RWPE2 (cell line): ENCODE results near the gene ZFR2.

ENCODE experiments used
- ATAC-seq: fragments of 200-7000 bp; cut with Tn5 transposase; 3 replicates; pipeline ENCODE4 v1.9.1; 2021; ENCODE audit warnings: low read depth
- DNase-seq: peaks from one replicate; pipeline ENCODE4 v3.0.0-alpha.2; 2020; ENCODE audit warnings: low spot score
- H3K27ac ChIP-seq: fragments of 450-650 bp; 2 replicates; pipeline ENCODE4 v1.5.1; 2017; ENCODE audit warnings: mild to moderate bottlenecking; ENCODE audit not compliant: poor library complexity, severe bottlenecking
- H3K27me3 ChIP-seq: fragments of 250-450 bp; sonication (Bioruptor Pico); 2 replicates; pipeline ENCODE4 v1.5.1; 2021; ENCODE audit warnings: mild to moderate bottlenecking, moderate library complexity; ENCODE audit not compliant: insufficient read depth, poor library complexity, severe bottlenecking
- H3K36me3 ChIP-seq: fragments of 250-450 bp; sonication (Bioruptor Pico); 2 replicates; pipeline ENCODE4 v1.5.1; 2020; ENCODE audit warnings: low read depth, mild to moderate bottlenecking, moderate library complexity
- H3K4me1 ChIP-seq: fragments of 250-450 bp; sonication (Bioruptor Pico); 2 replicates; pipeline ENCODE4 v1.5.1; 2021; ENCODE audit warnings: mild to moderate bottlenecking, moderate library complexity; ENCODE audit not compliant: insufficient read depth, poor library complexity, severe bottlenecking
- H3K4me3 ChIP-seq: fragments of 250-450 bp; sonication (Bioruptor Pico); 2 replicates; pipeline ENCODE4 v1.5.1; 2021; ENCODE audit warnings: mild to moderate bottlenecking, moderate library complexity; ENCODE audit not compliant: severe bottlenecking
- H3K9me3 ChIP-seq: fragments of 250-450 bp; sonication (Bioruptor Pico); 2 replicates; pipeline ENCODE4 v1.5.1; 2021; ENCODE audit warnings: mild to moderate bottlenecking, moderate library complexity; ENCODE audit not compliant: severe bottlenecking
- TF ChIP-seq, protein P1 (sequence below): fragments of 450-650 bp; IDR thresholded peaks from one replicate; pipeline ENCODE4 v1.5.1; 2017; ENCODE audit warnings: mild to moderate bottlenecking, moderate library complexity; ENCODE audit not compliant: poor library complexity, severe bottlenecking

The ZFR2 gene

GRCh38 chr19:3798137-3798536, 70.7 kb downstream of the ZFR2 start:
- ATAC-seq (no peak), DNase-seq (no peak)
- H3K9me3 ChIP-seq, result no peaks in the 10 kb centered on the region
- no peak overlapping the region for H3K4me3 ChIP-seq
- H3K27ac ChIP-seq, result no peak overlapping the region
- H3K36me3 ChIP-seq, result no peaks in the 10 kb centered on the region
- no peaks in the 10 kb centered on the region for H3K4me1 ChIP-seq
- peaks cover 21% of the 10 kb centered on the region for H3K27me3 ChIP-seq
- TF ChIP-seq, protein P1, sequence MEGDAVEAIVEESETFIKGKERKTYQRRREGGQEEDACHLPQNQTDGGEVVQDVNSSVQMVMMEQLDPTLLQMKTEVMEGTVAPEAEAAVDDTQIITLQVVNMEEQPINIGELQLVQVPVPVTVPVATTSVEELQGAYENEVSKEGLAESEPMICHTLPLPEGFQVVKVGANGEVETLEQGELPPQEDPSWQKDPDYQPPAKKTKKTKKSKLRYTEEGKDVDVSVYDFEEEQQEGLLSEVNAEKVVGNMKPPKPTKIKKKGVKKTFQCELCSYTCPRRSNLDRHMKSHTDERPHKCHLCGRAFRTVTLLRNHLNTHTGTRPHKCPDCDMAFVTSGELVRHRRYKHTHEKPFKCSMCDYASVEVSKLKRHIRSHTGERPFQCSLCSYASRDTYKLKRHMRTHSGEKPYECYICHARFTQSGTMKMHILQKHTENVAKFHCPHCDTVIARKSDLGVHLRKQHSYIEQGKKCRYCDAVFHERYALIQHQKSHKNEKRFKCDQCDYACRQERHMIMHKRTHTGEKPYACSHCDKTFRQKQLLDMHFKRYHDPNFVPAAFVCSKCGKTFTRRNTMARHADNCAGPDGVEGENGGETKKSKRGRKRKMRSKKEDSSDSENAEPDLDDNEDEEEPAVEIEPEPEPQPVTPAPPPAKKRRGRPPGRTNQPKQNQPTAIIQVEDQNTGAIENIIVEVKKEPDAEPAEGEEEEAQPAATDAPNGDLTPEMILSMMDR, result no peak

DNA sequence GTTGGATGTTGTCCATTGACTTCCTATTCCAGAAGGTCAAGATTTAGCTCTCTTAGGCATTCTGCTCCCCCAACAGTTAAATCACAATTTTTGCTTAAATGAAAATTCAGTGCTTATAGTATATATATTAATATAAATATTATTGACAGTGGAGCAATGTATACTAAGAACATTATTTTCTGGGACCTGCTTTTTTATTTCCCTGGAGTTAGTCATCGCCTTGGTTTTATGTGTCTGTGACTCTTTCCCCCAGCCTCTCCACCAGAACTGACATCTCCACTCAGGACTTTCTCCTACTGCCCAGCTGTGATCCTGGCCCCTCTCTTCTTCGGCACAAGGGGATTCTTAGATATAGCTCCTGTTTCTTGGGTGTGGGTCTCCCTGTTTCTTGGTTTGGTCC, 72.5 kb downstream of the ZFR2 start:
- H3K27me3 ChIP-seq, result peaks cover 11% of the 10 kb centered on the region
- H3K27ac ChIP-seq, result no peak overlapping the region
- TF ChIP-seq, protein P1, result no peak
- ATAC-seq (no peak), DNase-seq (no peak)
- H3K4me3 ChIP-seq, result no peak overlapping the region
- H3K4me1 ChIP-seq, result no peaks in the 10 kb centered on the region
- no peaks in the 10 kb centered on the region for H3K36me3 ChIP-seq
- H3K9me3 ChIP-seq, result no peaks in the 10 kb centered on the region

- Histone ChIP-seq H3K9me3 (no peaks in the 10 kb centered on the region), H3K4me3 (no peak overlapping the region), H3K27ac (no peak overlapping the region), H3K36me3 (no peaks in the 10 kb centered on the region), H3K4me1 (no peaks in the 10 kb centered on the region), H3K27me3 (no peaks in the 10 kb centered on the region)
- TF ChIP-seq, protein P1, result no peak
- DNase-seq (no peak), ATAC-seq (no peak)
These were observed 75.0 kb downstream of the ZFR2 start for GRCh38 chr19:3793799-3794198.

- no peak for ATAC-seq
These were observed 76.7 kb downstream of the ZFR2 start for GRCh38 chr19:3792114-3792513.

DNA sequence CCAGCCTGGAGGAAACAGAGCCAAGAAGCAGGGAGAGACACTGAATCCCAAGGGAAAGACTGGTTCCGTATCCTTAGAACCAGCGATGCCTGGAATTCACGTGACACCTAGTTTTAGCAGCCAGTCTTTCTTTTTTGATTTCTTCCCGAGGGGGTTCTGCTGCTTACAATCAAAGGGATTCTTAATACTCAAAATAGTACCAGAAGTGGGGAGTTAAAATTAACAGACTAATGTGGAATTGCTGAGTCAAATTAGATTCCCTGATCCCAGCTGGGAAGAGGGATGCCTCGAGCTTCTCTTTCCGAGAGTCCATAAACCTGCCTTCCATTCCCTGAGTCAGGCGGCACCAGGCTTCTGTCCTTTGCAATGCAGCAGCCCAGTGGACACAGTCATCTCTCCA, 77.9 kb downstream of the ZFR2 start:
- H3K9me3 ChIP-seq, result no peaks in the 10 kb centered on the region
- no peak for DNase-seq

More at GRCh38 chr19:3792114-3792513, 76.7 kb downstream of the ZFR2 start:
- TF ChIP-seq, protein P1, result no peak
- Histone ChIP-seq H3K36me3 (no peaks in the 10 kb centered on the region), H3K4me3 (no peak overlapping the region), H3K27ac (no peak overlapping the region), H3K9me3 (no peaks in the 10 kb centered on the region), H3K4me1 (no peaks in the 10 kb centered on the region), H3K27me3 (no peaks in the 10 kb centered on the region)
- no peak for DNase-seq

More for the DNA sequence above, 77.9 kb downstream of the ZFR2 start:
- peaks cover 3% of the 10 kb centered on the region for H3K27me3 ChIP-seq
- H3K36me3 ChIP-seq, result no peaks in the 10 kb centered on the region
- no peak for ATAC-seq
- TF ChIP-seq, protein P1, result no peak
- H3K27ac ChIP-seq, result no peak overlapping the region
- H3K4me1 ChIP-seq, result no peaks in the 10 kb centered on the region
- H3K4me3 ChIP-seq, result no peak overlapping the region
